Parathyroid adenoma (tissue), 2 donors: ENCODE measurements around the gene MUC6.

Experiments
- H2AFZ ChIP-seq: fragments of 300-600 bp; sonication (generic); one replicate; pipeline ENCODE4 v1.7.0; 2017; ENCODE audit warnings: antibody characterized with exemption, mild to moderate bottlenecking
- H3K27ac ChIP-seq: fragments of 300-600 bp; sonication (generic); one replicate; pipeline ENCODE4 v1.7.0; 2017
- H3K27me3 ChIP-seq: fragments of 300-600 bp; sonication (generic); one replicate; pipeline ENCODE4 v1.7.0; 2017; ENCODE audit warnings: low read length; ENCODE audit not compliant: control insufficient read depth, insufficient read depth
- H3K36me3 ChIP-seq: fragments of 300-600 bp; sonication (generic); one replicate; pipeline ENCODE4 v1.7.0; 2017; ENCODE audit warnings: low read length; ENCODE audit not compliant: control insufficient read depth, insufficient read depth
- H3K4me1 ChIP-seq: fragments of 300-600 bp; sonication (generic); one replicate; pipeline ENCODE4 v1.7.0; 2017; ENCODE audit warnings: control low read depth
- H3K4me2 ChIP-seq: fragments of 300-600 bp; sonication (generic); one replicate; pipeline ENCODE4 v1.7.0; 2017; ENCODE audit warnings: low read length
- H3K4me3 ChIP-seq: fragments of 300-600 bp; sonication (generic); one replicate; pipeline ENCODE4 v1.7.0; 2017; ENCODE audit warnings: low read depth, low read length
- H3K79me2 ChIP-seq: fragments of 300-600 bp; sonication (generic); one replicate; pipeline ENCODE4 v1.7.0; 2017; ENCODE audit warnings: control low read depth
- H3K9ac ChIP-seq: fragments of 300-600 bp; sonication (generic); one replicate; pipeline ENCODE4 v1.7.0; 2017; ENCODE audit warnings: mild to moderate bottlenecking
- H3K9me3 ChIP-seq: fragments of 300-600 bp; sonication (generic); one replicate; pipeline ENCODE4 v1.7.0; 2017; ENCODE audit warnings: low read length; ENCODE audit not compliant: control insufficient read depth
- CTCF ChIP-seq: fragments of 300-600 bp; sonication (generic); IDR thresholded peaks from one replicate; pipeline ENCODE4 v1.7.0; 2017; ENCODE audit warnings: antibody characterized with exemption, mild to moderate bottlenecking
- donor health status: primary hyperparathyroidism.

MUC6 gene

GRCh38 chr11:1042626-1043562 is 6.4 kb upstream of the MUC6 start:
- no peaks in the 10 kb centered on the region for H3K36me3 ChIP-seq
- no peak for TF ChIP-seq CTCF
- H3K9ac ChIP-seq = no peak overlapping the region
- H3K4me3 ChIP-seq = no peak overlapping the region
- H3K79me2 ChIP-seq = no peaks in the 10 kb centered on the region
- H3K4me1 ChIP-seq = no peaks in the 10 kb centered on the region
- no peaks in the 10 kb centered on the region for H3K9me3 ChIP-seq
- no peak overlapping the region for H3K27ac ChIP-seq
- no peak overlapping the region for H3K4me2 ChIP-seq
- no peaks in the 10 kb centered on the region for H3K27me3 ChIP-seq
- H2AFZ ChIP-seq = no peak overlapping the region

GRCh38 chr11:1041936-1042608 is 5.6 kb upstream of the MUC6 start:
- no peaks in the 10 kb centered on the region for H3K27me3 ChIP-seq
- no peaks in the 10 kb centered on the region for H3K9me3 ChIP-seq

GRCh38 chr11:1041471-1041870 is 5.0 kb upstream of the MUC6 start:
- Histone ChIP-seq H3K4me1 (no peaks in the 10 kb centered on the region), H3K79me2 (no peaks in the 10 kb centered on the region), H3K27ac (no peak overlapping the region), H3K4me2 (no peak overlapping the region), H3K27me3 (no peaks in the 10 kb centered on the region), H3K9me3 (no peaks in the 10 kb centered on the region), H3K9ac (no peak overlapping the region), H3K36me3 (no peaks in the 10 kb centered on the region), H3K4me3 (no peak overlapping the region), H2AFZ (no peak overlapping the region)
- TF ChIP-seq CTCF = no peak

More at GRCh38 chr11:1041936-1042608, 5.6 kb upstream of the MUC6 start:
- H3K4me1 ChIP-seq = no peaks in the 10 kb centered on the region
- H3K27ac ChIP-seq = no peak overlapping the region
- no peak overlapping the region for H3K4me3 ChIP-seq
- H3K9ac ChIP-seq = no peak overlapping the region
- no peak for TF ChIP-seq CTCF
- H3K36me3 ChIP-seq = no peaks in the 10 kb centered on the region
- no peak overlapping the region for H3K4me2 ChIP-seq
- no peaks in the 10 kb centered on the region for H3K79me2 ChIP-seq
- no peak overlapping the region for H2AFZ ChIP-seq

GRCh38 chr11:1041149-1041467 is 4.6 kb upstream of the MUC6 start:
- Histone ChIP-seq H3K27ac (no peak overlapping the region), H2AFZ (no peak overlapping the region), H3K79me2 (no peaks in the 10 kb centered on the region), H3K4me1 (no peaks in the 10 kb centered on the region), H3K9ac (no peak overlapping the region), H3K9me3 (no peaks in the 10 kb centered on the region), H3K4me2 (no peak overlapping the region), H3K36me3 (no peaks in the 10 kb centered on the region), H3K27me3 (no peaks in the 10 kb centered on the region), H3K4me3 (no peak overlapping the region)
- TF ChIP-seq CTCF = no peak
